ENCODE measurements around the gene UBAC2. TPM values are rescaled to one million over a fixed set of nuclear protein-coding genes. Genes with fewer than 3 reads are reported as not detected.

Gene UBAC2
- total RNA-seq, 2 experiments from 2014 or later, result 48.4 to 56.3 TPM

- Mint-ChIP-seq H3K27me3 (no peaks in the 10 kb centered on the region), H3K9me3 (ENCODE audit: low read depth) (peaks cover 3% of the 10 kb centered on the region), H3K4me3 (no peak overlapping the region), H3K36me3 (ENCODE audit: low read depth) (peaks cover 31% of the 10 kb centered on the region), H3K27ac (no peak overlapping the region), H3K4me1 (peaks cover 70% of the 10 kb centered on the region)
- intact Hi-C loops (cut with DNase I, micrococcal nuclease), result loop anchor here (1.0 to 10.0 kb wide), 14 partner anchors 35 to 427 kb away; partner anchors contain the start of gene GPR183 (in 1 of the 2)
- ChIA-PET POLR2A (interaction anchor here (1.0 to 1.7 kb wide), 9 partner anchors 30 to 167 kb away, joined by 3 to 8 read pairs (median 5); no protein-coding TSS in a partner anchor), CTCF (interaction anchor here (0.6 to 10.6 kb wide), 65 partner anchors 9 to 272 kb away, joined by 3 to 169 read pairs (median 5); partner anchors contain the start of genes GPR18, GPR183 and UBAC2)
- ATAC-seq, result peak; percentile 56
- peak; percentile 41 for DNase-seq
Observed at GRCh38 chr13:99269627-99270241, 69.1 kb downstream of the UBAC2 start.

- H3K4me1 Mint-ChIP-seq, result peaks cover 70% of the 10 kb centered on the region
- H3K27ac Mint-ChIP-seq, result peak overlapping the region; percentile 67
- POLR2A ChIA-PET, result interaction anchor here (1.5 to 1.7 kb wide), 3 partner anchors 29 to 82 kb away, joined by 3 to 8 read pairs (median 5); no protein-coding TSS in a partner anchor
- H3K9me3 Mint-ChIP-seq (ENCODE audit: low read depth), result peaks cover 3% of the 10 kb centered on the region
- DNase-seq, result no peak
- ATAC-seq, result no peak
- H3K4me3 Mint-ChIP-seq, result no peak overlapping the region
- no peaks in the 10 kb centered on the region for H3K27me3 Mint-ChIP-seq
- intact Hi-C loops (cut with DNase I, micrococcal nuclease), result loop anchor here (1.0 to 5.0 kb wide), 6 partner anchors 34 to 227 kb away; partner anchors contain the start of gene GPR183 (in 1 of the 2)
- peaks cover 35% of the 10 kb centered on the region for H3K36me3 Mint-ChIP-seq (ENCODE audit: low read depth)
- CTCF ChIA-PET, result interaction anchor here (0.6 to 10.6 kb wide), 36 partner anchors 8 to 236 kb away, joined by 3 to 169 read pairs (median 6); partner anchors contain the start of genes GPR18, GPR183 and UBAC2
Observed at GRCh38 chr13:99270518-99270917, 69.9 kb downstream of the UBAC2 start.

GRCh38 chr13:99271249-99271648 lies 70.6 kb downstream of the UBAC2 start:
- peaks cover 37% of the 10 kb centered on the region for H3K36me3 Mint-ChIP-seq (ENCODE audit: low read depth)
- peaks cover 73% of the 10 kb centered on the region for H3K4me1 Mint-ChIP-seq
- no peak overlapping the region for H3K4me3 Mint-ChIP-seq
- peaks cover 3% of the 10 kb centered on the region for H3K9me3 Mint-ChIP-seq (ENCODE audit: low read depth)
- H3K27ac Mint-ChIP-seq, result peak overlapping the region; percentile 60
- ChIA-PET POLR2A (interaction anchor here (0.5 to 0.6 kb wide), 2 partner anchors 51 to 120 kb away, joined by 3 read pairs; no protein-coding TSS in a partner anchor), CTCF (interaction anchor here (0.6 to 10.6 kb wide), 22 partner anchors 9 to 431 kb away, joined by 3 to 169 read pairs (median 6); partner anchors contain the start of genes GPR18 and GPR183)
- no peaks in the 10 kb centered on the region for H3K27me3 Mint-ChIP-seq
- DNase-seq (no peak), ATAC-seq (no peak)
- intact Hi-C loops (cut with DNase I, micrococcal nuclease), result loop anchor here (2.0 to 5.0 kb wide), 5 partner anchors 34 to 226 kb away; partner anchors contain the start of gene GPR183 (in 1 of the 2)

GRCh38 chr13:99272481-99272880 lies 71.8 kb downstream of the UBAC2 start:
- POLR2A ChIA-PET, result interaction anchor here (0.8 kb wide), 1 partner anchor 82 kb away, joined by 9 read pairs; no protein-coding TSS in a partner anchor
- H3K9me3 Mint-ChIP-seq (ENCODE audit: low read depth), result peaks cover 3% of the 10 kb centered on the region
- H3K27me3 Mint-ChIP-seq, result no peaks in the 10 kb centered on the region
- H3K4me3 Mint-ChIP-seq, result no peak overlapping the region
- no peak for DNase-seq
- intact Hi-C loops (cut with DNase I, micrococcal nuclease), result loop anchor here in 1 of 2 experiments (5.0 kb wide), 2 partner anchors 35 to 225 kb away; partner anchors contain the start of gene GPR183
- H3K4me1 Mint-ChIP-seq, result peaks cover 79% of the 10 kb centered on the region
- CTCF ChIA-PET, result interaction anchor here (0.9 to 10.6 kb wide), 13 partner anchors 10 to 163 kb away, joined by 3 to 169 read pairs (median 4); partner anchors contain the start of genes GPR18 and GPR183
- no peak for ATAC-seq
- peaks cover 39% of the 10 kb centered on the region for H3K36me3 Mint-ChIP-seq (ENCODE audit: low read depth)
- H3K27ac Mint-ChIP-seq, result peak overlapping the region; percentile 13

GRCh38 chr13:99273128-99273527 lies 72.5 kb downstream of the UBAC2 start:
- DNase-seq, result no peak
- no peaks in the 10 kb centered on the region for H3K27me3 Mint-ChIP-seq
- peaks cover 43% of the 10 kb centered on the region for H3K36me3 Mint-ChIP-seq (ENCODE audit: low read depth)
- POLR2A ChIA-PET, result interaction anchor here (0.8 kb wide), 1 partner anchor 81 kb away, joined by 9 read pairs; no protein-coding TSS in a partner anchor
- H3K9me3 Mint-ChIP-seq (ENCODE audit: low read depth), result peaks cover 3% of the 10 kb centered on the region
- no peak overlapping the region for H3K4me3 Mint-ChIP-seq
- peaks cover 84% of the 10 kb centered on the region for H3K4me1 Mint-ChIP-seq
- peak overlapping the region; percentile 18 for H3K27ac Mint-ChIP-seq
- intact Hi-C loops (cut with DNase I, micrococcal nuclease), result loop anchor here in 1 of 2 experiments (5.0 kb wide), 2 partner anchors 34 to 224 kb away; partner anchors contain the start of gene GPR183
- CTCF ChIA-PET, result interaction anchor here (1.0 to 10.6 kb wide), 5 partner anchors 9 to 162 kb away, joined by 3 to 164 read pairs (median 3); no protein-coding TSS in a partner anchor
- ATAC-seq, result peak; percentile 9

GRCh38 chr13:99275093-99275469 lies 74.4 kb downstream of the UBAC2 start:
- no peaks in the 10 kb centered on the region for H3K27me3 Mint-ChIP-seq
- DNase-seq (peak; percentile 64), ATAC-seq (peak; percentile 88)
- peak overlapping the region; percentile 66 for H3K27ac Mint-ChIP-seq
- intact Hi-C loops (cut with DNase I, micrococcal nuclease), result no loop called here
- ChIA-PET CTCF (interaction anchor here (0.6 to 2.5 kb wide), 20 partner anchors 9 to 381 kb away, joined by 3 to 21 read pairs (median 4); partner anchors contain the start of gene GPR183), POLR2A (interaction anchor here (0.6 to 2.1 kb wide), 5 partner anchors 13 to 159 kb away, joined by 3 to 8 read pairs (median 5); no protein-coding TSS in a partner anchor)
- H3K9me3 Mint-ChIP-seq (ENCODE audit: low read depth), result peaks cover 3% of the 10 kb centered on the region
- peaks cover 55% of the 10 kb centered on the region for H3K36me3 Mint-ChIP-seq (ENCODE audit: low read depth)
- peak overlapping the region; percentile 6 for H3K4me3 Mint-ChIP-seq
- peaks cover 91% of the 10 kb centered on the region for H3K4me1 Mint-ChIP-seq

- intact Hi-C loops (cut with DNase I, micrococcal nuclease), result no loop called here
- Mint-ChIP-seq H3K36me3 (ENCODE audit: low read depth) (peaks cover 60% of the 10 kb centered on the region), H3K27ac (no peak overlapping the region)
Observed at GRCh38 chr13:99276706-99277105, 76.1 kb downstream of the UBAC2 start.

GRCh38 chr13:99277629-99278028 lies 77.0 kb downstream of the UBAC2 start:
- Mint-ChIP-seq H3K9me3 (ENCODE audit: low read depth) (peaks cover 2% of the 10 kb centered on the region), H3K4me3 (no peak overlapping the region), H3K4me1 (peaks cover 93% of the 10 kb centered on the region), H3K36me3 (ENCODE audit: low read depth) (peaks cover 51% of the 10 kb centered on the region), H3K27ac (no peak overlapping the region), H3K27me3 (no peaks in the 10 kb centered on the region)
- DNase-seq (no peak), ATAC-seq (no peak)
- intact Hi-C loops (cut with DNase I, micrococcal nuclease), result no loop called here
- ChIA-PET CTCF (interaction anchor here (1.6 kb wide), 1 partner anchor 8 kb away, joined by 6 read pairs; no protein-coding TSS in a partner anchor), POLR2A (no interaction called here)

More at GRCh38 chr13:99276706-99277105, 76.1 kb downstream of the UBAC2 start:
- Mint-ChIP-seq H3K9me3 (ENCODE audit: low read depth) (peaks cover 3% of the 10 kb centered on the region), H3K4me1 (peaks cover 91% of the 10 kb centered on the region), H3K27me3 (no peaks in the 10 kb centered on the region), H3K4me3 (no peak overlapping the region)
- ATAC-seq (no peak), DNase-seq (no peak)
- POLR2A ChIA-PET, result interaction anchor here (1.0 to 1.6 kb wide), 2 partner anchors 46 to 73 kb away, joined by 3 read pairs; no protein-coding TSS in a partner anchor
- CTCF ChIA-PET, result interaction anchor here (0.6 to 2.5 kb wide), 13 partner anchors 11 to 284 kb away, joined by 3 to 21 read pairs (median 5); partner anchors contain the start of gene GPR183

- DNase-seq (no peak), ATAC-seq (no peak)
- intact Hi-C loops (cut with DNase I, micrococcal nuclease), result no loop called here
- H3K9me3 Mint-ChIP-seq (ENCODE audit: low read depth), result no peaks in the 10 kb centered on the region
- no peak overlapping the region for H3K27ac Mint-ChIP-seq
- H3K36me3 Mint-ChIP-seq (ENCODE audit: low read depth), result peaks cover 48% of the 10 kb centered on the region
- CTCF ChIA-PET, result interaction anchor here (0.5 to 1.6 kb wide), 3 partner anchors 9 to 102 kb away, joined by 3 to 6 read pairs (median 5); no protein-coding TSS in a partner anchor
- no peaks in the 10 kb centered on the region for H3K27me3 Mint-ChIP-seq
- peaks cover 94% of the 10 kb centered on the region for H3K4me1 Mint-ChIP-seq
- H3K4me3 Mint-ChIP-seq, result no peak overlapping the region
- POLR2A ChIA-PET, result no interaction called here
Observed at GRCh38 chr13:99278200-99278599, 77.5 kb downstream of the UBAC2 start.

GRCh38 chr13:99278843-99279242 lies 78.2 kb downstream of the UBAC2 start:
- POLR2A ChIA-PET, result no interaction called here
- intact Hi-C loops (cut with DNase I, micrococcal nuclease), result no loop called here
- CTCF ChIA-PET, result interaction anchor here (1.0 to 1.6 kb wide), 2 partner anchors 9 to 13 kb away, joined by 3 to 6 read pairs; no protein-coding TSS in a partner anchor

GRCh38 chr13:99279637-99280036 lies 79.0 kb downstream of the UBAC2 start:
- intact Hi-C loops (cut with DNase I, micrococcal nuclease), result no loop called here
- H3K27me3 Mint-ChIP-seq, result no peaks in the 10 kb centered on the region
- peaks cover 91% of the 10 kb centered on the region for H3K4me1 Mint-ChIP-seq
- ChIA-PET CTCF (interaction anchor here (1.0 to 2.1 kb wide), 6 partner anchors 9 to 156 kb away, joined by 3 to 10 read pairs (median 7); no protein-coding TSS in a partner anchor), POLR2A (no interaction called here)
- no peaks in the 10 kb centered on the region for H3K9me3 Mint-ChIP-seq (ENCODE audit: low read depth)
- H3K4me3 Mint-ChIP-seq, result no peak overlapping the region
- DNase-seq, result no peak
- H3K27ac Mint-ChIP-seq, result peak overlapping the region; percentile 49
- no peak for ATAC-seq
- peaks cover 39% of the 10 kb centered on the region for H3K36me3 Mint-ChIP-seq (ENCODE audit: low read depth)

More at GRCh38 chr13:99278843-99279242, 78.2 kb downstream of the UBAC2 start:
- Mint-ChIP-seq H3K36me3 (ENCODE audit: low read depth) (peaks cover 43% of the 10 kb centered on the region), H3K27me3 (no peaks in the 10 kb centered on the region), H3K4me3 (no peak overlapping the region), H3K4me1 (peaks cover 92% of the 10 kb centered on the region), H3K27ac (peak overlapping the region; percentile 33), H3K9me3 (ENCODE audit: low read depth) (no peaks in the 10 kb centered on the region)
- ATAC-seq (no peak), DNase-seq (no peak)
